Measurements from ENCODE around the gene TFF2. TPM values are rescaled to one million over a fixed set of nuclear protein-coding genes. Genes with fewer than 3 reads are reported as not detected.

TFF2 gene
- total RNA-seq, 1 experiment from 2014 or later: 1.1 TPM

DNA sequence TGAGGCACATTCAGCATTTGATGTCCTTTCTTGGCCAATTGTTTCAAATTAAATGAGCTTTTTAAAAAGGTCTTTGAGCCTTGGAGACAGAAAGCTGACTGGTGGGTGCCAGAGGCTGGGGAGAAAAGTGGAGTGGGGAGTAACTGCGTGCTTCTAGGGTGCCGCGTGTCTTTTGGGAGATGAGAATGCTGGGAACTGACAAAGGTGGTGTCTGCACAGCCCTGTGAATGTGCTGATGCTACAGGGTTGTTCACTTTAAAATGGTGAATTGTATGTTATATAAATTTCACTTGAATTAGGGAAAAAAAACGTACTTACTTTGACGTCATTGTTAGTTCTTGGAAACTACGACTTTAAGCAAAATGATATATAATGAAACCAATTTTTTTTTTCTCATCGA is 23.7 kb upstream of the TFF2 start:
- POLR2A ChIA-PET: no interaction called here
- Histone ChIP-seq H3K27me3 (ENCODE audit: control insufficient read depth, insufficient read depth, low read length) (no peaks in the 10 kb centered on the region), H3K9me3 (ENCODE audit: control insufficient read depth, insufficient read depth, low read depth, low read length) (no peaks in the 10 kb centered on the region), H3K4me3 (ENCODE audit: low read depth in 2 of 2, low read length in 2 of 2) (no peak overlapping the region), H3K36me3 (ENCODE audit: control insufficient read depth, insufficient read depth, low read length) (no peaks in the 10 kb centered on the region), H3K27ac (ENCODE audit: low read length) (no peak overlapping the region), H3K4me1 (ENCODE audit: control insufficient read depth, insufficient read depth, low read length) (no peaks in the 10 kb centered on the region)
- CTCF ChIA-PET: no interaction called here
- TF ChIP-seq POLR2AphosphoS5 (IDR thresholded peaks at IDR 0.05; ENCODE audit: low read depth, low read length) (no peak), REST (IDR thresholded peaks at IDR 0.05; ENCODE audit: insufficient read depth in 1 of 2, low read depth in 2 of 2, low read length in 1 of 2) (no peak), SIN3A (IDR thresholded peaks at IDR 0.05; ENCODE audit: borderline replicate concordance, insufficient read depth, low read depth, low read length) (no peak), TCF7L2 (IDR thresholded peaks at IDR 0.05; ENCODE audit: low read depth, low read length) (no peak)
- TF ChIP-seq, protein P1, sequence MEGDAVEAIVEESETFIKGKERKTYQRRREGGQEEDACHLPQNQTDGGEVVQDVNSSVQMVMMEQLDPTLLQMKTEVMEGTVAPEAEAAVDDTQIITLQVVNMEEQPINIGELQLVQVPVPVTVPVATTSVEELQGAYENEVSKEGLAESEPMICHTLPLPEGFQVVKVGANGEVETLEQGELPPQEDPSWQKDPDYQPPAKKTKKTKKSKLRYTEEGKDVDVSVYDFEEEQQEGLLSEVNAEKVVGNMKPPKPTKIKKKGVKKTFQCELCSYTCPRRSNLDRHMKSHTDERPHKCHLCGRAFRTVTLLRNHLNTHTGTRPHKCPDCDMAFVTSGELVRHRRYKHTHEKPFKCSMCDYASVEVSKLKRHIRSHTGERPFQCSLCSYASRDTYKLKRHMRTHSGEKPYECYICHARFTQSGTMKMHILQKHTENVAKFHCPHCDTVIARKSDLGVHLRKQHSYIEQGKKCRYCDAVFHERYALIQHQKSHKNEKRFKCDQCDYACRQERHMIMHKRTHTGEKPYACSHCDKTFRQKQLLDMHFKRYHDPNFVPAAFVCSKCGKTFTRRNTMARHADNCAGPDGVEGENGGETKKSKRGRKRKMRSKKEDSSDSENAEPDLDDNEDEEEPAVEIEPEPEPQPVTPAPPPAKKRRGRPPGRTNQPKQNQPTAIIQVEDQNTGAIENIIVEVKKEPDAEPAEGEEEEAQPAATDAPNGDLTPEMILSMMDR (IDR thresholded peaks at IDR 0.05): no peak
- ATAC-seq (no peak), DNase-seq (ENCODE audit: low read depth, low spot score) (no peak)
- intact Hi-C loops (cut with micrococcal nuclease; ENCODE audit: unreplicated experiment): no loop called here
- no TSS peak for BruUV-seq (replicated peaks)
- in situ Hi-C loops (cut with HindIII; ENCODE audit: low pct_unique_long_range_greater_than_20kb, low sequenced_read_pairs): no loop called here

DNA sequence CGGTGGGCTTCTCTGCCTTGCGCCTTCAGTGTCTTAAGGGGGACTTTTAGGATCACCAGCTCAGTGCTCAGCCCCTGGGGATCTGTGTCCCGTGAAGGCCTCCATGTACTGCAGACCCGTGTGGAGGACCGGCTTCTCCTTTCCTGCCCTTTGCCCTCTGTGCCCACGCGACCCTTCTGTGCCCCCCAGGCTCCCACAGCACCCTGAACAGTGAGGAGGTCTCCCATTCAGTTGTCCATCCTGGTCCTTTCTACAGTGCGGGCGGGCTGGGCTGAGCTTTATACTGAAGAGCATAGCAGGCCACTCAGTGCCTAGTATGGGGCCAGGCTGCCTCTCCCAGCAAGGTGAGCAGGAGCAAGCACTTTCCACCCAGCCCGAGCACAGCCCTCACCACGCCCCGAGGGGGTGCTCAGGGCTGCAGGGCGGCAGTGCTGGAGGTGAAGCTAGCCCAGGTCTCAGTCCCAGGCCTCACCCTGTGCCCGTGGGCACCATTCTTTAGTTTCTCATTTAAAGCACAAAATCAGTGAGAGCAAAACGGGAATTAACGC is 23.2 kb upstream of the TFF2 start:
- intact Hi-C loops (cut with micrococcal nuclease; ENCODE audit: unreplicated experiment) (no loop called here), in situ Hi-C loops (cut with HindIII; ENCODE audit: low pct_unique_long_range_greater_than_20kb, low sequenced_read_pairs) (no loop called here)
- TF ChIP-seq REST (IDR thresholded peaks at IDR 0.05; ENCODE audit: insufficient read depth in 1 of 2, low read depth in 2 of 2, low read length in 1 of 2) (no peak), SIN3A (IDR thresholded peaks at IDR 0.05; ENCODE audit: borderline replicate concordance, insufficient read depth, low read depth, low read length) (no peak), POLR2AphosphoS5 (IDR thresholded peaks at IDR 0.05; ENCODE audit: low read depth, low read length) (no peak), TCF7L2 (IDR thresholded peaks at IDR 0.05; ENCODE audit: low read depth, low read length) (no peak)
- TF ChIP-seq, protein P1 (IDR thresholded peaks at IDR 0.05): no peak
- ATAC-seq (no peak), DNase-seq (ENCODE audit: low read depth, low spot score) (no peak)
- no TSS peak for BruUV-seq (replicated peaks)
- Histone ChIP-seq H3K4me3 (ENCODE audit: low read depth in 2 of 2, low read length in 2 of 2) (no peak overlapping the region), H3K9me3 (ENCODE audit: control insufficient read depth, insufficient read depth, low read depth, low read length) (no peaks in the 10 kb centered on the region), H3K27me3 (ENCODE audit: control insufficient read depth, insufficient read depth, low read length) (no peaks in the 10 kb centered on the region), H3K4me1 (ENCODE audit: control insufficient read depth, insufficient read depth, low read length) (no peaks in the 10 kb centered on the region), H3K36me3 (ENCODE audit: control insufficient read depth, insufficient read depth, low read length) (no peaks in the 10 kb centered on the region), H3K27ac (ENCODE audit: low read length) (no peak overlapping the region)
- CTCF ChIA-PET: interaction anchor here (1.3 kb wide), 1 partner anchor 37 kb away, joined by 4 read pairs; no protein-coding TSS in a partner anchor
- POLR2A ChIA-PET: no interaction called here

Data from Panc1 (cell line).